ENCODE measurements around the gene TAF13. TPM values are rescaled to one million over a fixed set of nuclear protein-coding genes. Genes with fewer than 3 reads are reported as not detected.

Gene TAF13
- total RNA-seq, 1 experiment from 2014 or later: 20.6 TPM

- Mint-ChIP-seq H3K9me3 (ENCODE audit: low read depth, unreplicated experiment) (no peaks in the 10 kb centered on the region), H3K4me3 (ENCODE audit: low read depth, unreplicated experiment) (no peak overlapping the region), H3K36me3 (ENCODE audit: insufficient read depth, unreplicated experiment) (peaks cover 13% of the 10 kb centered on the region), H3K27me3 (ENCODE audit: unreplicated experiment) (no peaks in the 10 kb centered on the region), H3K4me1 (ENCODE audit: low read depth, unreplicated experiment) (no peaks in the 10 kb centered on the region), H3K27ac (ENCODE audit: unreplicated experiment) (no peak overlapping the region)
- no peak for TF ChIP-seq CTCF (IDR thresholded peaks at IDR 0.05; ENCODE audit: unreplicated experiment)
- BruUV-seq (replicated peaks): no TSS peak
- CTCF ChIA-PET: no interaction called here
- intact Hi-C loops (cut with micrococcal nuclease; ENCODE audit: unreplicated experiment): no loop called here
- DNase-seq: no peak
Observed at GRCh38 chr1:109079240-109079622, 3.4 kb upstream of the TAF13 start.

DNA sequence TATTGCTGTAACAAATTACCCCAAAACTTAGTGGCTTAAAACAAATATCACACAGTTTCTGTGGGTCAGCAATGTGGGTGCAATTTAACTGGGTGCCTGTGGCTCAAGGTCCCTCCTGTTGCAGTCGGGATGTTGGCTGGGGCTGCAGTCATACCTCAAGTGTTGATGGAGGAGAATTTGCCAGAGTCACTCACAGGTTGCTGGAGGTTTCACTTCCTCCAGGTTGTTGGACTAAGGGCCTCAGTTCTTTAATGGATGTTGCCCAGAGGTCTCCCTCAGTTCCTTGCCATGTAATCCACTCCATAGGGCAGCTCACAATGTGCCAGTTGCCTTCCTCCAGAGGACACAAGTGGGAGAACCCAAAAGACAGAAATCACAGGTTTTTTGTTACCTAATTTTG is 2.5 kb upstream of the TAF13 start:
- intact Hi-C loops (cut with micrococcal nuclease; ENCODE audit: unreplicated experiment): no loop called here
- Mint-ChIP-seq H3K4me1 (ENCODE audit: low read depth, unreplicated experiment) (no peaks in the 10 kb centered on the region), H3K4me3 (ENCODE audit: low read depth, unreplicated experiment) (no peak overlapping the region), H3K27me3 (ENCODE audit: unreplicated experiment) (no peaks in the 10 kb centered on the region), H3K36me3 (ENCODE audit: insufficient read depth, unreplicated experiment) (peaks cover 13% of the 10 kb centered on the region), H3K27ac (ENCODE audit: unreplicated experiment) (no peak overlapping the region), H3K9me3 (ENCODE audit: low read depth, unreplicated experiment) (no peaks in the 10 kb centered on the region)
- DNase-seq: no peak
- BruUV-seq (replicated peaks): no TSS peak
- CTCF ChIA-PET: no interaction called here
- no peak for TF ChIP-seq CTCF (IDR thresholded peaks at IDR 0.05; ENCODE audit: unreplicated experiment)

- Mint-ChIP-seq H3K9me3 (ENCODE audit: low read depth, unreplicated experiment) (no peaks in the 10 kb centered on the region), H3K4me3 (ENCODE audit: low read depth, unreplicated experiment) (no peak overlapping the region), H3K36me3 (ENCODE audit: insufficient read depth, unreplicated experiment) (peaks cover 5% of the 10 kb centered on the region), H3K27ac (ENCODE audit: unreplicated experiment) (no peak overlapping the region), H3K27me3 (ENCODE audit: unreplicated experiment) (no peaks in the 10 kb centered on the region), H3K4me1 (ENCODE audit: low read depth, unreplicated experiment) (no peaks in the 10 kb centered on the region)
- TF ChIP-seq CTCF (IDR thresholded peaks at IDR 0.05; ENCODE audit: unreplicated experiment): no peak
- BruUV-seq (replicated peaks): no TSS peak
- intact Hi-C loops (cut with micrococcal nuclease; ENCODE audit: unreplicated experiment): no loop called here
- DNase-seq: no peak
- CTCF ChIA-PET: no interaction called here
Observed at GRCh38 chr1:109069294-109069693, 6.5 kb downstream of the TAF13 start.

GRCh38 chr1:109067883-109068282 is 7.9 kb downstream of the TAF13 start:
- no peaks in the 10 kb centered on the region for H3K4me1 Mint-ChIP-seq (ENCODE audit: low read depth, unreplicated experiment)
- no TSS peak for BruUV-seq (replicated peaks)
- TF ChIP-seq CTCF (IDR thresholded peaks at IDR 0.05; ENCODE audit: unreplicated experiment): no peak
- no peak overlapping the region for H3K4me3 Mint-ChIP-seq (ENCODE audit: low read depth, unreplicated experiment)
- CTCF ChIA-PET: no interaction called here
- H3K9me3 Mint-ChIP-seq (ENCODE audit: low read depth, unreplicated experiment): no peaks in the 10 kb centered on the region
- intact Hi-C loops (cut with micrococcal nuclease; ENCODE audit: unreplicated experiment): no loop called here
- no peak overlapping the region for H3K27ac Mint-ChIP-seq (ENCODE audit: unreplicated experiment)
- no peaks in the 10 kb centered on the region for H3K27me3 Mint-ChIP-seq (ENCODE audit: unreplicated experiment)
- no peak for DNase-seq
- peaks cover 5% of the 10 kb centered on the region for H3K36me3 Mint-ChIP-seq (ENCODE audit: insufficient read depth, unreplicated experiment)

DNA sequence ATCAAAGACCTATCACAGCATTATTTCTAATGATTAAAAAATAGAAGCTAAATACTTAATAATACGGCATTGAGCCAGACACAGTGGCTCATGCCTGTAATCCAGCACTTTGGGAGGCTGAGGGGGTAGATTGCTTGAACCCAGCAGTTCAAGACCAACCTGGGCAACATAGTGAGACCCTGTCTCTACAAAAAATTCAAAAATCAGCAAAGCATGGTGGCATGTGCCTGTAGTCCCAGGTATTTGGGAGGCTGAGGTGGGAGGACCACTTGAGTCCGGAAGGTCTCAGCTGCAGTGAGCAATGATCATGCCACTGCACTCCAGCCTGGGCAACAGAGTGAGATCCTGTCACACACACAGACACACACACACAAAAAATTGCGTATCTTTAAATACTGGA is 10.7 kb downstream of the TAF13 start:
- intact Hi-C loops (cut with micrococcal nuclease; ENCODE audit: unreplicated experiment): no loop called here
- BruUV-seq (replicated peaks): no TSS peak
- Mint-ChIP-seq H3K36me3 (ENCODE audit: insufficient read depth, unreplicated experiment) (peaks cover 5% of the 10 kb centered on the region), H3K4me1 (ENCODE audit: low read depth, unreplicated experiment) (no peaks in the 10 kb centered on the region), H3K9me3 (ENCODE audit: low read depth, unreplicated experiment) (no peaks in the 10 kb centered on the region), H3K4me3 (ENCODE audit: low read depth, unreplicated experiment) (no peak overlapping the region), H3K27me3 (ENCODE audit: unreplicated experiment) (no peaks in the 10 kb centered on the region), H3K27ac (ENCODE audit: unreplicated experiment) (no peak overlapping the region)
- no peak for TF ChIP-seq CTCF (IDR thresholded peaks at IDR 0.05; ENCODE audit: unreplicated experiment)
- no peak for DNase-seq
- CTCF ChIA-PET: interaction anchor here (0.7 kb wide), 1 partner anchor 127 kb away, joined by 5 read pairs; no protein-coding TSS in a partner anchor

Data from Calu3 (cell line).